Kidney (tissue), 14 donors: ENCODE measurements around the gene KLF12. TPM values are rescaled to one million over a fixed set of nuclear protein-coding genes. Genes with fewer than 3 reads are reported as not detected.

Experiments used
- DNase-seq, 5 donors: peaks; one replicate each; pipeline ENCODE4 v3.0.0-alpha.2; 2013 to 2020
- FAIRE-seq: peaks from 2 replicates; lab custom pipeline; 2012; peaks lifted over from hg19 to GRCh38; lab: Jason Lieb, UNC
- H3K27ac ChIP-seq, 2 donors: one replicate each; pipeline ENCODE4 v1.7.0; 2013; ENCODE audit warnings: low read depth in 2 of 2, low read length in 2 of 2, inconsistent platforms in 1 of 2
- H3K27me3 ChIP-seq: one replicate; pipeline ENCODE4 v1.7.1; 2013; ENCODE audit warnings: low read length, inconsistent platforms; ENCODE audit not compliant: control insufficient read depth, insufficient read depth
- H3K36me3 ChIP-seq, 3 donors: one replicate each; pipeline versions ENCODE4 v1.7.0 to v1.7.1; 2013; ENCODE audit warnings: low read length in 3 of 3, control low read depth in 1 of 3, inconsistent platforms in 1 of 3; ENCODE audit not compliant: insufficient read depth in 3 of 3, control insufficient read depth in 2 of 3
- H3K4me1 ChIP-seq, 3 donors: one replicate each; pipeline versions ENCODE4 v1.7.0 to v1.7.1; 2013; ENCODE audit warnings: low read length in 3 of 3, inconsistent platforms in 1 of 3, low read depth in 1 of 3; ENCODE audit not compliant: control insufficient read depth in 2 of 3, insufficient read depth in 2 of 3
- H3K4me3 ChIP-seq, 3 donors: one replicate each; pipeline versions ENCODE4 v1.7.0 to v1.8.1; 2013; ENCODE audit warnings: low read length in 3 of 3, control low read depth in 1 of 3, inconsistent platforms in 1 of 3
- H3K9ac ChIP-seq, 3 donors: one replicate each; pipeline versions ENCODE4 v1.7.0 to v1.7.1; 2013; ENCODE audit warnings: low read length in 3 of 3, control low read depth in 1 of 3, inconsistent platforms in 1 of 3
- H3K9me3 ChIP-seq, 3 donors: one replicate each; pipeline versions ENCODE4 v1.7.0 to v1.7.1; 2013; ENCODE audit warnings: low read length in 3 of 3, control low read depth in 1 of 3, inconsistent platforms in 1 of 3; ENCODE audit not compliant: control insufficient read depth in 2 of 3, insufficient read depth in 1 of 3
- intact Hi-C: fragments of 100-400 bp; cut with DNase I; formaldehyde crosslinking; loops from one replicate; pipeline ENCODE4 v1.11.1; 2022
- polyA plus RNA-seq: library from polyadenylated mRNA; stranded (reverse); fragments of 350-450 nt; fragmentation: Illumina TruSeq; extraction: RNeasy Lipid Tissue Mini Kit (QIAGEN cat#74804); gene quantifications from one replicate; pipeline ENCODE4 v1.2.3, GENCODE V29; 2014; ENCODE audit warnings: low read depth, low replicate concordance; ENCODE audit not compliant: insufficient read depth
- total RNA-seq: library from RNA; stranded (reverse); fragmentation: NEBNext Ultra II Directional; extraction: Animal tissue kit (Norgen Biotek cat#: 25700); gene quantifications from one replicate; pipeline ENCODE4 v1.2.1, GENCODE V29; 2021
- TF ChIP-seq, protein P1 (sequence below): IDR thresholded peaks from 3 replicates; pipeline ENCODE4 v1.5.1; 2012; ENCODE audit warnings: mild to moderate bottlenecking, moderate library complexity, borderline replicate concordance; ENCODE audit not compliant: insufficient read depth; ENCODE audit errors: extremely low read depth
- donor health status: control.
- donor health status: control.
- donor health status: control.
- donor health status: control.
- donor health status: control.
- donor health status: DM: yes; HTN: yes; CAD: no.
- donor health status: Normal renal cell carcinoma (clear cell type).

The KLF12 gene
- total and polyA plus RNA-seq, 2 donors from 2014 or later: 2.6 to 22.0 TPM

GRCh38 chr13:74110053-74110452 is 24.2 kb downstream of the KLF12 start:
- no peaks in the 10 kb centered on the region for H3K9me3 ChIP-seq
- DNase-seq: no peak
- H3K36me3 ChIP-seq: no peaks in the 10 kb centered on the region
- no peak overlapping the region for H3K4me3 ChIP-seq
- TF ChIP-seq, protein P1, sequence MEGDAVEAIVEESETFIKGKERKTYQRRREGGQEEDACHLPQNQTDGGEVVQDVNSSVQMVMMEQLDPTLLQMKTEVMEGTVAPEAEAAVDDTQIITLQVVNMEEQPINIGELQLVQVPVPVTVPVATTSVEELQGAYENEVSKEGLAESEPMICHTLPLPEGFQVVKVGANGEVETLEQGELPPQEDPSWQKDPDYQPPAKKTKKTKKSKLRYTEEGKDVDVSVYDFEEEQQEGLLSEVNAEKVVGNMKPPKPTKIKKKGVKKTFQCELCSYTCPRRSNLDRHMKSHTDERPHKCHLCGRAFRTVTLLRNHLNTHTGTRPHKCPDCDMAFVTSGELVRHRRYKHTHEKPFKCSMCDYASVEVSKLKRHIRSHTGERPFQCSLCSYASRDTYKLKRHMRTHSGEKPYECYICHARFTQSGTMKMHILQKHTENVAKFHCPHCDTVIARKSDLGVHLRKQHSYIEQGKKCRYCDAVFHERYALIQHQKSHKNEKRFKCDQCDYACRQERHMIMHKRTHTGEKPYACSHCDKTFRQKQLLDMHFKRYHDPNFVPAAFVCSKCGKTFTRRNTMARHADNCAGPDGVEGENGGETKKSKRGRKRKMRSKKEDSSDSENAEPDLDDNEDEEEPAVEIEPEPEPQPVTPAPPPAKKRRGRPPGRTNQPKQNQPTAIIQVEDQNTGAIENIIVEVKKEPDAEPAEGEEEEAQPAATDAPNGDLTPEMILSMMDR: no peak
- no peak for FAIRE-seq
- intact Hi-C loops: no loop called here
- H3K9ac ChIP-seq: no peak overlapping the region
- H3K4me1 ChIP-seq: peaks cover 0 to 16% (median 0%) of the 10 kb centered on the region in 3 donors
- H3K27me3 ChIP-seq: no peaks in the 10 kb centered on the region
- H3K27ac ChIP-seq: no peak overlapping the region

- DNase-seq: no peak
- Histone ChIP-seq H3K27ac (no peak overlapping the region), H3K36me3 (no peaks in the 10 kb centered on the region), H3K9ac (no peak overlapping the region), H3K4me3 (no peak overlapping the region), H3K4me1 (peaks cover 0 to 28% (median 0%) of the 10 kb centered on the region in 3 donors), H3K9me3 (no peaks in the 10 kb centered on the region), H3K27me3 (no peaks in the 10 kb centered on the region)
- TF ChIP-seq, protein P1: no peak
- no peak for FAIRE-seq
- intact Hi-C loops: no loop called here
Observed at GRCh38 chr13:74107598-74107997, 26.6 kb downstream of the KLF12 start.

GRCh38 chr13:74105871-74106270 is 28.3 kb downstream of the KLF12 start:
- TF ChIP-seq, protein P1: no peak
- no peaks in the 10 kb centered on the region for H3K27me3 ChIP-seq
- intact Hi-C loops: no loop called here
- peaks cover 0 to 22% (median 0%) of the 10 kb centered on the region in 3 donors for H3K4me1 ChIP-seq
- H3K9me3 ChIP-seq: peaks cover 0 to 6% (median 0%) of the 10 kb centered on the region in 3 donors
- FAIRE-seq (no peak), DNase-seq (no peak)
- no peak overlapping the region for H3K9ac ChIP-seq
- H3K36me3 ChIP-seq: no peaks in the 10 kb centered on the region
- no peak overlapping the region for H3K27ac ChIP-seq
- H3K4me3 ChIP-seq: no peak overlapping the region
